Upper lobe of right lung (tissue), 1 donor: Measurements from ENCODE around the gene WDR82. TPM values are rescaled to one million over a fixed set of nuclear protein-coding genes. Genes with fewer than 3 reads are reported as not detected.

Source experiments
- ATAC-seq: fragments of 200-7000 bp; cut with Tn5 transposase; one replicate; pipeline ENCODE4 v1.9.1; 2020; ENCODE audit warnings: mild to moderate bottlenecking, moderate library complexity
- DNase-seq: peaks from one replicate; pipeline ENCODE4 v3.0.0-alpha.2; 2020
- H3K27ac ChIP-seq: fragments of 200-600 bp; one replicate; pipeline ENCODE4 v1.8.0; 2022
- H3K27me3 ChIP-seq: fragments of 200-600 bp; one replicate; pipeline ENCODE4 v1.8.0; 2022; ENCODE audit warnings: mild to moderate bottlenecking
- H3K36me3 ChIP-seq: fragments of 200-600 bp; one replicate; pipeline ENCODE4 v1.8.0; 2022
- H3K4me1 ChIP-seq: fragments of 200-600 bp; one replicate; pipeline ENCODE4 v1.8.0; 2022
- H3K4me3 ChIP-seq: fragments of 200-600 bp; one replicate; pipeline ENCODE4 v1.8.0; 2022; ENCODE audit warnings: mild to moderate bottlenecking
- H3K9me3 ChIP-seq: fragments of 200-600 bp; one replicate; pipeline ENCODE4 v1.8.0; 2022
- intact Hi-C: fragments of 100-400 bp; cut with DNase I; formaldehyde crosslinking; loops from one replicate; pipeline ENCODE4 v1.11.0; 2022
- total RNA-seq: library from RNA; stranded (reverse); fragmentation: NEBNext Ultra II Directional; extraction: Animal tissue kit (Norgen Biotek cat#: 25700); gene quantifications from one replicate; pipeline ENCODE4 v1.2.1, GENCODE V29; 2021
- TF ChIP-seq, protein P1 (sequence below): fragments of 200-600 bp; IDR thresholded peaks from one replicate; pipeline ENCODE4 v1.8.0; 2022; ENCODE audit warnings: antibody characterized with exemption
- donor health status: DM: no; HTN: yes; CAD: no; lungs with severe emphysema.

WDR82 gene
- total RNA-seq, 1 donor from 2014 or later = 61.9 TPM

DNA sequence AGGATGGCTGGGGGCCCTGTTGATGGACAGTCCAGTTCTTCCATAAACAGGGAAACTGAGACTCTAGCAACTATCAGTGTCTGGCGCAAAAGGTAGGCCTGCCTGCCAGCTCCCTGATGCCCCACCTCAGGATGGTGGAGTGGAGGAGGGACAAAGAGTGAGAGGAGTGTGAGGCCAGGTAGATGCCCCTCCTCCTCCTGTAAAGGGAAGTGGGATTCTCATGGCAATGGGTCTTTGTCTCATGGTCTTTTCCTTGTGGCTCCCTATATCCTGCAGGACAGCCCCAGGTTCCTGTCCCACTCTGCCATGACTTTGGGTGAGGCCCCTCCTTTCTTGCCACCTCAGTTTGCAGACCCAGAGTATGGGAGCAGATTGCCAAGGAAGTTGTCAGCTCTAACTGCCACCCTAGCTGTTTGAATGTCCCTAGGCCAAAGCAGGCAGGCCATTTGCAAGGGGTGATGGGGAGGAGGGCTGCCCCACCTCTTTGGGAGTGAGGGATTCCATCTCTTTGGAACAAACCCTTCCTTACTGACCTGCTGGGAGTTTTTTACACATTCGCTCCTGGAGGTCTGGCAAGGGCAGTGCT lies 34.8 kb upstream of the WDR82 start:
- no peak overlapping the region for H3K4me3 ChIP-seq
- H3K27ac ChIP-seq = peak overlapping the region; percentile 42
- H3K27me3 ChIP-seq = no peaks in the 10 kb centered on the region
- TF ChIP-seq, protein P1, sequence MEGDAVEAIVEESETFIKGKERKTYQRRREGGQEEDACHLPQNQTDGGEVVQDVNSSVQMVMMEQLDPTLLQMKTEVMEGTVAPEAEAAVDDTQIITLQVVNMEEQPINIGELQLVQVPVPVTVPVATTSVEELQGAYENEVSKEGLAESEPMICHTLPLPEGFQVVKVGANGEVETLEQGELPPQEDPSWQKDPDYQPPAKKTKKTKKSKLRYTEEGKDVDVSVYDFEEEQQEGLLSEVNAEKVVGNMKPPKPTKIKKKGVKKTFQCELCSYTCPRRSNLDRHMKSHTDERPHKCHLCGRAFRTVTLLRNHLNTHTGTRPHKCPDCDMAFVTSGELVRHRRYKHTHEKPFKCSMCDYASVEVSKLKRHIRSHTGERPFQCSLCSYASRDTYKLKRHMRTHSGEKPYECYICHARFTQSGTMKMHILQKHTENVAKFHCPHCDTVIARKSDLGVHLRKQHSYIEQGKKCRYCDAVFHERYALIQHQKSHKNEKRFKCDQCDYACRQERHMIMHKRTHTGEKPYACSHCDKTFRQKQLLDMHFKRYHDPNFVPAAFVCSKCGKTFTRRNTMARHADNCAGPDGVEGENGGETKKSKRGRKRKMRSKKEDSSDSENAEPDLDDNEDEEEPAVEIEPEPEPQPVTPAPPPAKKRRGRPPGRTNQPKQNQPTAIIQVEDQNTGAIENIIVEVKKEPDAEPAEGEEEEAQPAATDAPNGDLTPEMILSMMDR = no peak
- no peak for DNase-seq
- H3K4me1 ChIP-seq = peaks cover 22% of the 10 kb centered on the region
- no peaks in the 10 kb centered on the region for H3K36me3 ChIP-seq
- ATAC-seq = no peak
- intact Hi-C loops = no loop called here
- no peaks in the 10 kb centered on the region for H3K9me3 ChIP-seq

DNA sequence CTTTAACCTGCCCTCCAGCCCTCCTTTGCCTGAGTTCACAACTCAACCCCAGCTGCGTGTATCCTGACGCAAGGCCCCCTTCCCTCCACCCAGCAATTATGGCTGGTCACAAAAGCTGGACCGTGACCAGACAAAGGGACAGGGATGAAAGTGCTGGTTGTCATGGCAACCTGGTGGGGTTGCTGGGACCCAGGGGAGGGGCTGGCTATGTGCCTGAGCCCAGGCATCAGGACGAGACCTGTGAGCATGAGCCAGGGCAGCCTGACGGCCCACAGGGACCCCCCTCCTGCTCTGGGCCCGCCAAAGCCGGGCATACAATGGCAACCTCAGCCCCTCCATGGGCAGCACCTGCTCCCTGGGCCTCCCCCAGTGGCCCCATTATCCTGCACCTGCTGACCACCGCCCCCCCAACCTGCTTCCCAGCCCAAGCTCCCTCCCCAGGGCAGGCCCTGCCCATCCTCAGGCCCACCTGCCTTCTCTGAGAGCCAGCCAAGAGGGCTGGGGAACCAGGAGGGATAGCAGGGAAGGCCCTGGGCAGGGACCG lies 33.2 kb upstream of the WDR82 start:
- H3K36me3 ChIP-seq = no peaks in the 10 kb centered on the region
- DNase-seq (no peak), ATAC-seq (no peak)
- H3K4me1 ChIP-seq = peaks cover 10% of the 10 kb centered on the region
- H3K4me3 ChIP-seq = no peak overlapping the region
- TF ChIP-seq, protein P1 = no peak
- H3K27ac ChIP-seq = no peak overlapping the region
- intact Hi-C loops = no loop called here
- H3K27me3 ChIP-seq = no peaks in the 10 kb centered on the region
- no peaks in the 10 kb centered on the region for H3K9me3 ChIP-seq

DNA sequence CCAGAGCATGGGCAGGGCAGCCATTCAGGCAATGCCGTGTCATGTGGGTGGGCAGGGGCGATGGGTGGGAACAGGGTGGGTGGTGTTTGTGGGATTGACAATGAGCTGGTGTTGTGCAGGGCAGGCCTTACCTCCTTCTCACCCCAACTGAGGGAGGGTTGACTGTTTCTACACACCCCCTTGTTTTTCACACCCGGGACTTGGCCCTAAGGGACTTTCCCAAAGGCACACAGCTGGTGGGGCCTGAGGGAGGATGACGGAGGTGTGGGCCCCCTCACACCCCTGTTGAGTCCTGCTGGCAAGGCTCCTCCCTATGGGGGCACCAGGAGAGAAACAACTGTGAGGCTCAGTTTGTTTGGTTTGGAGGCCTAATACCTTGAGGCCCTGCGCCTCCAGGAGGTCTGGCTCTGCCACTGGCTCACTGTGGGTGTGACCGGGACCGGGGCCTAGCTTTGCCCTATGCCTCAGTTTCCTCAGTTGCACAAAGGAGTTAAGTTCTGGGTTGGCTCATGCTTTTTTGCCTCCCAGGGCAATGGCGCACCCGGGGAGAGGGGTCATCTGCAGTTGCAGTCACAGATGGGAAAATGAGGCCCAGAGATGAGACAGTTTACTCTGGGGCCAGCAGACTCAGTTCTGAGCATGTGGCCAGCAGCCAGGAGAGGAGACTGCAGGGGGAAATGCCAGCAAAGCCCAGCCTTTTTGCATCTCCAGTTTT lies 32.6 kb upstream of the WDR82 start:
- Histone ChIP-seq H3K27ac (no peak overlapping the region), H3K36me3 (no peaks in the 10 kb centered on the region), H3K27me3 (no peaks in the 10 kb centered on the region), H3K9me3 (no peaks in the 10 kb centered on the region), H3K4me3 (no peak overlapping the region), H3K4me1 (peaks cover 10% of the 10 kb centered on the region)
- TF ChIP-seq, protein P1 = no peak
- ATAC-seq (no peak), DNase-seq (no peak)
- intact Hi-C loops = no loop called here

DNA sequence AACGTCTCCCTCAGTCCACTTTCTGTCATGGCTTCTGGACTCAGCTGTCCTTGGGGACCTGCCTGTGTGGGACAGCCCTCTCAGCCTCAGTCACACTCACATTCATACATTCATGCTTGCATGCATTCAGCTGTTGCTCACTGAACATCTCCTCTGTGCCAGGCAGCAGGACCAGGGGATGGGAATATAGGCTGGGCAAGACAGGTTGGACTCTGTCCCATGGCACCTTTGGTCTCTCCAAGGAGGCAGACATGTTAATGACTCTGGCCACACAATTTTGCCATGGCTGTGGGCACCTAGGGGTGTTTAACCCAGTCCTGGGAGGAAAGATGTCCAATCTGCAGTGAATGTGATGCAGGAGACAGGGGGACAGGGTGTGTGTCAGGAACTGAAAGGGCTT lies 29.9 kb upstream of the WDR82 start:
- H3K27me3 ChIP-seq = no peaks in the 10 kb centered on the region
- H3K9me3 ChIP-seq = no peaks in the 10 kb centered on the region
- DNase-seq (no peak), ATAC-seq (no peak)
- H3K27ac ChIP-seq = no peak overlapping the region
- H3K36me3 ChIP-seq = no peaks in the 10 kb centered on the region
- no peak overlapping the region for H3K4me3 ChIP-seq
- intact Hi-C loops = no loop called here
- TF ChIP-seq, protein P1 = no peak
- H3K4me1 ChIP-seq = peaks cover 5% of the 10 kb centered on the region

DNA sequence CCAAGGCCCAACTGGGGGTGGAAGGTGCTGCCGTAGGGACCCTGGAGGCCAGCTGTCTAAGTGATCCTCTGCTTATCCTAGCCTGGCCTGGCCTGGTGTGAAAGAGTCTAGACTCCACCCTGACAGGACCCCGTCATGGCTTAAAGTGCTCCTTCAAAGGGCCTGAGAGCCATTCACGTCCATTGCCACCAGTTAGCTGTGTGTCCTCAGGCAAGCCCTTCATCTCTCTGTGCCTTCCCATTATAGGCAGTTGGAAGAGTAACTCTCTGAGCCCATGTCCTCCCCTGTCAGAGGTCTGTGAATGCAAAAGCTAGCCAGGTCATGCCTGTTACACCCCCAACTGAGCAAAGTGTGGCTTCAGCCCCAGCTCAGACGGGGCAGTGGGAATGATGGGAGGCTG lies 28.5 kb upstream of the WDR82 start:
- intact Hi-C loops = no loop called here
- H3K9me3 ChIP-seq = no peaks in the 10 kb centered on the region
- H3K36me3 ChIP-seq = no peaks in the 10 kb centered on the region
- no peak overlapping the region for H3K27ac ChIP-seq
- no peaks in the 10 kb centered on the region for H3K27me3 ChIP-seq
- TF ChIP-seq, protein P1 = no peak
- no peak for ATAC-seq
- no peak overlapping the region for H3K4me3 ChIP-seq
- no peak for DNase-seq
- H3K4me1 ChIP-seq = no peaks in the 10 kb centered on the region
